Skin of body (tissue), 1 donor: Measurements from ENCODE around the gene TACSTD2. TPM values are rescaled to one million over a fixed set of nuclear protein-coding genes. Genes with fewer than 3 reads are reported as not detected.

Experiments
- total RNA-seq: library from RNA; depleted of rRNA; stranded (reverse); fragments of >200 nt; gene quantifications from one replicate; pipeline ENCODE4 v1.2.3, GENCODE V29; 2014

The TACSTD2 gene
- total RNA-seq, 1 donor from 2014 or later = 83.3 TPM

Other genes starting within 250 kb of the TACSTD2 start
- gene OMA1, start 30.5 kb downstream of the TACSTD2 start, total RNA-seq = 39.4 TPM
- 38.7 TPM for gene MYSM1, start 122.8 kb upstream of the TACSTD2 start, total RNA-seq
- gene JUN, start 206.8 kb upstream of the TACSTD2 start, total RNA-seq = 151 TPM